ENCODE data around the gene NME7.
A peak's percentile ranks its signal among the peaks of the same experiment; 100 is the strongest.

Gene NME7

GRCh38 chr1:169141356-169141755 lies 226.2 kb downstream of the NME7 start:
- no peak overlapping the region for H3K4me3 ChIP-seq (ENCODE audit: low read depth, low read length)
- DNase-seq (ENCODE audit: low read depth), result no peak
- TF ChIP-seq, protein P1, sequence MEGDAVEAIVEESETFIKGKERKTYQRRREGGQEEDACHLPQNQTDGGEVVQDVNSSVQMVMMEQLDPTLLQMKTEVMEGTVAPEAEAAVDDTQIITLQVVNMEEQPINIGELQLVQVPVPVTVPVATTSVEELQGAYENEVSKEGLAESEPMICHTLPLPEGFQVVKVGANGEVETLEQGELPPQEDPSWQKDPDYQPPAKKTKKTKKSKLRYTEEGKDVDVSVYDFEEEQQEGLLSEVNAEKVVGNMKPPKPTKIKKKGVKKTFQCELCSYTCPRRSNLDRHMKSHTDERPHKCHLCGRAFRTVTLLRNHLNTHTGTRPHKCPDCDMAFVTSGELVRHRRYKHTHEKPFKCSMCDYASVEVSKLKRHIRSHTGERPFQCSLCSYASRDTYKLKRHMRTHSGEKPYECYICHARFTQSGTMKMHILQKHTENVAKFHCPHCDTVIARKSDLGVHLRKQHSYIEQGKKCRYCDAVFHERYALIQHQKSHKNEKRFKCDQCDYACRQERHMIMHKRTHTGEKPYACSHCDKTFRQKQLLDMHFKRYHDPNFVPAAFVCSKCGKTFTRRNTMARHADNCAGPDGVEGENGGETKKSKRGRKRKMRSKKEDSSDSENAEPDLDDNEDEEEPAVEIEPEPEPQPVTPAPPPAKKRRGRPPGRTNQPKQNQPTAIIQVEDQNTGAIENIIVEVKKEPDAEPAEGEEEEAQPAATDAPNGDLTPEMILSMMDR (IDR thresholded peaks at IDR 0.05; ENCODE audit: low read depth, low read length, missing control alignments), result no peak

DNA sequence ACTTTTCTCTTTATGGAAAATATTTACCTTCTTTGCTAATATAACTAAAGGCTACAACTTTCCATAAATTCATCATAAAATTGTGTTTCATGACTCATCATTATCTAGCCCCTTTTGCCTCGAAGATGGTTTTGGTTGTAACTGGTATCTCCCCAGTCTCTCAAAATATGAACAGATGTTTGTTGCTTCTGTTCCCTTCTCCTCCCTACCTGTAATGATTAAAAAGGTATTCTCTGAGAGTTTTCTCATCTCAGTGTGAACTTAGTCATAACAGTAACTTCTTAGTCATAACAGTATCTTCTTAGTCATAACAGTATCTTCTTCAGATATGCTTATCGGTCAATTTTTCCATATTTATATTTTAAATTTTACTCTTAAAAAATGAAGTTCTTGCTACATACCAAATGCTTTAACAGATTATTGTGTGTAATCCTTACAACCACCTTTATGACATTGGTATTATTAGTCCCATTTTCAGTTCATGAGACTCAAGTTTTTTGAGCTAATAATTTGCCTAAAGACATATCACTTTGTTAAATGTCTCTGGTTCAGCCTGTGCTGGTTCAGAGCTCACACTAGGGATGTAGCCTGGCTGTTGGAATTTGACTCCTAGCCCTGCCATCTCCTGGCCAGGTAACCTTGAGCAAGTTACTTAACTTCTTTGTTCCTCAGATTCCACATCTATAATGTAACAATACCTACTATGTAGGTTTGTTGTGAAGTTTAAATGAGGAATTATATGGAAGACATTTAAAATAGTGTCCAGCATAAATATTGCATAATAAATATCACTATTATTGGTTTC lies 228.5 kb downstream of the NME7 start:
- TF ChIP-seq, protein P1 (IDR thresholded peaks at IDR 0.05; ENCODE audit: low read depth, low read length, missing control alignments), result no peak
- DNase-seq (ENCODE audit: low read depth), result no peak
- no peak overlapping the region for H3K4me3 ChIP-seq (ENCODE audit: low read depth, low read length)

- H3K4me3 ChIP-seq (ENCODE audit: low read depth, low read length), result no peak overlapping the region
- no peak for DNase-seq (ENCODE audit: low read depth)
- TF ChIP-seq, protein P1 (IDR thresholded peaks at IDR 0.05; ENCODE audit: low read depth, low read length, missing control alignments), result no peak
These were observed 230.2 kb downstream of the NME7 start for GRCh38 chr1:169137357-169137756.

- TF ChIP-seq, protein P1 (IDR thresholded peaks at IDR 0.05; ENCODE audit: low read depth, low read length, missing control alignments), result peak; percentile 12
- no peak for DNase-seq (ENCODE audit: low read depth)
- H3K4me3 ChIP-seq (ENCODE audit: low read depth, low read length), result no peak overlapping the region
These were observed 233.6 kb downstream of the NME7 start for GRCh38 chr1:169133801-169134502.

GRCh38 chr1:169133228-169133576 lies 234.4 kb downstream of the NME7 start:
- no peak overlapping the region for H3K4me3 ChIP-seq (ENCODE audit: low read depth, low read length)
- no peak for DNase-seq (ENCODE audit: low read depth)
- TF ChIP-seq, protein P1 (IDR thresholded peaks at IDR 0.05; ENCODE audit: low read depth, low read length, missing control alignments), result no peak

- TF ChIP-seq, protein P1 (IDR thresholded peaks at IDR 0.05; ENCODE audit: low read depth, low read length, missing control alignments), result no peak
- no peak overlapping the region for H3K4me3 ChIP-seq (ENCODE audit: low read depth, low read length)
- no peak for DNase-seq (ENCODE audit: low read depth)
These were observed 234.9 kb downstream of the NME7 start for GRCh38 chr1:169132512-169133227.
